Keratinocyte (primary cell): Measurements from ENCODE around the gene EPHB6. TPM values are rescaled to one million over a fixed set of nuclear protein-coding genes. Genes with fewer than 3 reads are reported as not detected.

ENCODE experiments used
- DNase-seq: peaks from one replicate; pipeline ENCODE4 v3.0.0-alpha.2; 2011; ENCODE audit warnings: low read depth, missing footprints, low spot score
- FAIRE-seq: peaks from 2 replicates; lab custom pipeline; 2011; peaks lifted over from hg19 to GRCh38; lab: Jason Lieb, UNC
- H2AFZ ChIP-seq: 2 replicates; pipeline ENCODE4 v1.6.0; 2012; ENCODE audit warnings: low read length, control low read depth, inconsistent platforms; ENCODE audit not compliant: control insufficient read depth
- H3K27ac ChIP-seq: 2 replicates; pipeline ENCODE4 v1.5.1; 2011; ENCODE audit warnings: low read length; ENCODE audit not compliant: control insufficient read depth, insufficient read depth
- H3K27me3 ChIP-seq: 3 replicates; pipeline ENCODE4 v1.6.0; 2011; ENCODE audit warnings: low read length; ENCODE audit not compliant: control insufficient read depth, insufficient read depth; ENCODE audit errors: extremely low read depth
- H3K36me3 ChIP-seq, 2 experiments: 2 replicates in 1 of 2; 3 replicates in 1 of 2; pipeline ENCODE4 v1.5.1; 2011; ENCODE audit warnings: low read length in 2 of 2, mild to moderate bottlenecking in 1 of 2; ENCODE audit not compliant: control insufficient read depth in 2 of 2, insufficient read depth in 2 of 2; ENCODE audit errors: extremely low read depth in 1 of 2
- H3K4me1 ChIP-seq: 3 replicates; pipeline ENCODE4 v1.5.1; 2011; ENCODE audit warnings: low read length; ENCODE audit not compliant: control insufficient read depth, insufficient read depth; ENCODE audit errors: extremely low read depth
- H3K4me2 ChIP-seq: 3 replicates; pipeline ENCODE4 v1.6.0; 2011; ENCODE audit warnings: low read depth, low read length; ENCODE audit not compliant: control insufficient read depth, insufficient read depth; ENCODE audit errors: extremely low read depth
- H3K4me3 ChIP-seq, 3 experiments: fragments of 200-600 bp in 1 of 3; sonication (generic) in 1 of 3; 2 replicates in 2 of 3; 3 replicates in 1 of 3; pipeline ENCODE4 v1.5.1; 2011 to 2016; ENCODE audit warnings: low read length in 3 of 3, mild to moderate bottlenecking in 3 of 3, control low read depth in 2 of 3, inconsistent platforms in 1 of 3, low read depth in 1 of 3, mixed read lengths in 1 of 3, mixed run types in 1 of 3, moderate library complexity in 1 of 3; ENCODE audit not compliant: control insufficient read depth in 2 of 3, insufficient read depth in 2 of 3; ENCODE audit errors: extremely low read depth in 1 of 3
- H3K79me2 ChIP-seq: 2 replicates; pipeline ENCODE4 v1.6.0; 2012; ENCODE audit warnings: low read length; ENCODE audit not compliant: control insufficient read depth, insufficient read depth
- H3K9ac ChIP-seq: 3 replicates; pipeline ENCODE4 v1.6.0; 2011; ENCODE audit warnings: low read length; ENCODE audit not compliant: control insufficient read depth, insufficient read depth; ENCODE audit errors: extremely low read depth
- H3K9me1 ChIP-seq: 3 replicates; pipeline ENCODE4 v1.6.0; 2011; ENCODE audit warnings: low read length; ENCODE audit not compliant: control insufficient read depth, insufficient read depth; ENCODE audit errors: extremely low read depth
- H3K9me3 ChIP-seq: 2 replicates; pipeline ENCODE4 v1.5.1; 2012; ENCODE audit warnings: low read depth, low read length; ENCODE audit not compliant: control insufficient read depth
- H4K20me1 ChIP-seq: 3 replicates; pipeline ENCODE4 v1.6.0; 2011; ENCODE audit warnings: low read length; ENCODE audit not compliant: control insufficient read depth, insufficient read depth; ENCODE audit errors: extremely low read depth
- CTCF ChIP-seq, 3 experiments: IDR thresholded peaks in 1 of 3; conservative IDR thresholded peaks in 1 of 3; optimal IDR thresholded peaks in 1 of 3; 2 replicates in 2 of 3; 3 replicates in 1 of 3; pipeline versions ENCODE3 to v1.5.1; 2011; ENCODE audit warnings: low read length in 3 of 3, mild to moderate bottlenecking in 3 of 3, moderate library complexity in 2 of 3, control low read depth in 1 of 3, inconsistent platforms in 1 of 3; ENCODE audit not compliant: insufficient read depth in 2 of 3; ENCODE audit errors: extremely low read depth in 1 of 3
- EZH2 ChIP-seq: IDR thresholded peaks from one replicate; pipeline ENCODE4 v1.6.1; 2012; ENCODE audit warnings: inconsistent platforms, mild to moderate bottlenecking, low read length, moderate library complexity
- dilution Hi-C: fragments of 300-500 bp; cut with MboI; formaldehyde crosslinking; loops from one replicate; pipeline ENCODE4 v1.7.0; 2020; ENCODE audit warnings: low sequenced_read_pairs; ENCODE audit not compliant: extremely low pct_ligation_motif_present
- polyA plus RNA-seq, 5 experiments: library from polyadenylated mRNA; depleted of rRNA in 3 of 5; stranded (reverse) in 3 of 5; stranded (forward) in 1 of 5; unstranded in 1 of 5; fragments of >200 nt; gene quantifications; 1 replicate in 1 of 5; 2 replicates in 3 of 5; 3 replicates in 1 of 5; pipeline versions ENCODE4 v1.2.1 to v1.2.3, GENCODE V29; 2011 to 2012; ENCODE audit warnings: missing spikeins in 2 of 5, low read depth in 1 of 5, low replicate concordance in 1 of 5

EPHB6 gene
- polyA plus RNA-seq, 1 donor (not counting 4 experiments of a cell fraction or from before 2014, with no cell fraction given) = 1.9 TPM

- no peaks in the 10 kb centered on the region for H4K20me1 ChIP-seq
- no peaks in the 10 kb centered on the region for H3K36me3 ChIP-seq
- no peaks in the 10 kb centered on the region for H3K4me1 ChIP-seq
- no peaks in the 10 kb centered on the region for H3K79me2 ChIP-seq
- no peaks in the 10 kb centered on the region for H3K9me3 ChIP-seq
- H3K9ac ChIP-seq = no peak overlapping the region
- H3K4me2 ChIP-seq = no peak overlapping the region
- no peak overlapping the region for H2AFZ ChIP-seq
- FAIRE-seq (no peak), DNase-seq (no peak)
- dilution Hi-C loops = loop anchor here (25.0 kb wide), 1 partner anchor 404 kb away; the partner anchor contains the start of gene TAS2R40
- H3K4me3 ChIP-seq = no peak overlapping the region
- no peak overlapping the region for H3K27ac ChIP-seq
- H3K27me3 ChIP-seq = no peaks in the 10 kb centered on the region
- no peaks in the 10 kb centered on the region for H3K9me1 ChIP-seq
- TF ChIP-seq CTCF (optimal IDR thresholded peaks at IDR 0.05 in 1 of 3, IDR thresholded peaks at IDR 0.05 in 1 of 3, conservative IDR thresholded peaks at IDR 0.05 in 1 of 3; ENCODE audit: extremely low read depth in 1 of 3, insufficient read depth in 2 of 3, low read length in 3 of 3) (no peak), EZH2 (no peak)
These were observed 46.4 kb upstream of the EPHB6 start for GRCh38 chr7:142808461-142808801.

DNA sequence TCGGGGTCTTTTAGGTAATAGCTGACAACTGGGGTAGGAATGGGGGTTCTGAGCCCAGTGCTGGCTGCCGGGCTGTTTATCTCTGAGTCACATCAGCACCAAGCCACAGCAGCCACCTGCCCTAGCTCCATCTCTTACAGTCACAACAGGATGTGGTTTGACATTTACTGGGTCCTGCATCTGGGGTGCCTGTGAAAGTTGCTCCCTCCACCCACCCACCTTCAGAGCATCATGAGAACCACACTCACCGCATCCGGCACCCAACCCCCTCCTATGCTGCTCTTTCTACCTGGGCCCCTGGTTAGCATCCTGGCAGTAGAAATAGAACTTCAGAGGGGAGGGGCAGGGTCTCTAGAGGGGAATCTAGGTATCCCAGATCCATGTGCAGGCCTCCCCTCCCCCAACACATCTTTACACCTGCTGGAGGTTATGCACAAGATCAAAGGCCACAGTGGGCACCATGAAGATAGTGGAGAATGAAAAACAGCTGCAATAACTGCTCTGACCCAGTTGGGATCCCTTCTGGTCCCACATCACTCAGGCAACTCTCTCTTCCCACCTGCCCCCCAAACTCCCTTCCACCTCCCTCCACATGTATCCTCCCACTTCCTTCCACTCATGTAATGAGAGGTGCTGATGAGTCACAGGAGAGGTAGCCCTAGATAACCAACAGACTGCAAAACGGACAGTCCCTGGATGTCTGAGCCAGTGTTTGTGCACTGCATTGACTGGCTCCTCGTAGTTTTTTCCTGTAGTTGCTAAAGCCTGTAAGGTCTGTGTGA is 45.9 kb upstream of the EPHB6 start:
- dilution Hi-C loops = loop anchor here (25.0 kb wide), 1 partner anchor 403 kb away; the partner anchor contains the start of gene TAS2R40
- Histone ChIP-seq H3K9me1 (no peaks in the 10 kb centered on the region), H3K27me3 (no peaks in the 10 kb centered on the region), H4K20me1 (no peaks in the 10 kb centered on the region), H3K4me2 (no peak overlapping the region), H3K9me3 (no peaks in the 10 kb centered on the region), H3K79me2 (no peaks in the 10 kb centered on the region), H3K36me3 (no peaks in the 10 kb centered on the region), H2AFZ (no peak overlapping the region), H3K4me1 (no peaks in the 10 kb centered on the region), H3K9ac (no peak overlapping the region), H3K4me3 (no peak overlapping the region), H3K27ac (no peak overlapping the region)
- TF ChIP-seq CTCF (optimal IDR thresholded peaks at IDR 0.05 in 1 of 3, IDR thresholded peaks at IDR 0.05 in 1 of 3, conservative IDR thresholded peaks at IDR 0.05 in 1 of 3; ENCODE audit: extremely low read depth in 1 of 3, insufficient read depth in 2 of 3, low read length in 3 of 3) (no peak), EZH2 (no peak)
- no peak for DNase-seq
- FAIRE-seq = no peak
